Spleen (tissue), 11 donors: ENCODE data around the gene LSAMP. TPM values are rescaled to one million over a fixed set of nuclear protein-coding genes. Genes with fewer than 3 reads are reported as not detected.

Source experiments
- DNase-seq: peaks from one replicate; pipeline ENCODE4 v3.0.0-alpha.2; 2020
- H3K27ac ChIP-seq, 8 donors: fragments of 200-600 bp; sonication (generic) in 7 of 8; 1 replicate in 4 of 8; 2 replicates in 4 of 8; pipeline versions ENCODE4 v1.5.0 to v1.8.0; 2016 to 2021; ENCODE audit warnings: inconsistent platforms in 4 of 8, mild to moderate bottlenecking in 4 of 8, moderate library complexity in 1 of 8
- H3K27me3 ChIP-seq, 7 donors: fragments of 200-600 bp; sonication (generic) in 6 of 7; replicated peaks in 1 of 7; 1 replicate in 4 of 7; 2 replicates in 3 of 7; pipeline versions ENCODE4 v1.5.0 to v1.8.0; 2016 to 2021; ENCODE audit warnings: inconsistent platforms in 3 of 7, mild to moderate bottlenecking in 1 of 7
- H3K36me3 ChIP-seq, 6 donors: fragments of 200-600 bp; sonication (generic) in 5 of 6; 1 replicate in 4 of 6; 2 replicates in 2 of 6; pipeline versions ENCODE4 v1.5.0 to v1.8.0; 2016 to 2021; ENCODE audit warnings: inconsistent platforms in 2 of 6
- H3K4me1 ChIP-seq, 6 donors: fragments of 200-600 bp; sonication (generic) in 5 of 6; 1 replicate in 3 of 6; 2 replicates in 3 of 6; pipeline versions ENCODE4 v1.5.0 to v1.8.0; 2016 to 2021; ENCODE audit warnings: inconsistent platforms in 3 of 6
- H3K4me3 ChIP-seq, 8 donors: fragments of 200-600 bp; sonication (generic) in 7 of 8; 1 replicate in 4 of 8; 2 replicates in 4 of 8; pipeline versions ENCODE4 v1.5.0 to v1.8.0; 2016 to 2021; ENCODE audit warnings: inconsistent platforms in 4 of 8, mild to moderate bottlenecking in 4 of 8, moderate library complexity in 2 of 8
- H3K9me3 ChIP-seq, 8 donors: fragments of 200-600 bp; sonication (generic) in 7 of 8; 1 replicate in 4 of 8; 2 replicates in 4 of 8; pipeline versions ENCODE4 v1.5.0 to v1.8.0; 2016 to 2021; ENCODE audit warnings: inconsistent platforms in 4 of 8
- POLR2A ChIP-seq, 3 donors: fragments of 450-650 bp; IDR thresholded peaks; one replicate each; pipeline ENCODE4 v1.5.1; 2017; ENCODE audit warnings: antibody characterized with exemption in 3 of 3, mild to moderate bottlenecking in 1 of 3
- POLR2AphosphoS5 ChIP-seq, 3 donors: sonication (generic); formaldehyde crosslinking; IDR thresholded peaks; one replicate each; pipeline ENCODE4 v1.5.1; 2017; ENCODE audit warnings: antibody characterized with exemption in 3 of 3
- WGBS, 5 donors: extraction: QIAGEN DNeasy Blood & Tissue Kit in 3 of 5; methylation state at CpG; one replicate each; pipeline versions ENCODE4 v1.1.5 to v1.1.7; 2013 to 2018; 5-methylcytosine and 5-hydroxymethylcytosine counted together
- intact Hi-C: fragments of 100-400 bp; cut with DNase I; formaldehyde crosslinking; loops from one replicate; pipeline ENCODE4 v1.15.0; 2023; ENCODE audit warnings: low total_unique reads
- polyA plus RNA-seq, 3 donors: library from polyadenylated mRNA; stranded (reverse); fragments of 200-250 nt; gene quantifications; one replicate each; pipeline ENCODE4 v1.2.1, GENCODE V29; 2013
- total RNA-seq, 7 donors: library from RNA; depleted of rRNA in 3 of 7; stranded (reverse); fragments of >200 nt in 3 of 7; fragmentation: NEBNext Ultra II Directional in 4 of 7; extraction: Animal tissue kit (Norgen Biotek cat#: 25700) in 4 of 7; gene quantifications; one replicate each; pipeline versions ENCODE4 v1.1.0 to v1.2.1, GENCODE V29; 2016 to 2021
- TF ChIP-seq, protein P1 (sequence below), 11 experiments: fragments of 200-600 bp in 7 of 11; fragments of 450-650 bp in 4 of 11; sonication (generic) in 4 of 11; IDR thresholded peaks in 8 of 11; conservative IDR thresholded peaks in 3 of 11; 1 replicate in 7 of 11; 2 replicates in 4 of 11; pipeline versions ENCODE4 v1.4.0 to v1.8.0; 2016 to 2021; ENCODE audit warnings: antibody characterized with exemption in 11 of 11, inconsistent platforms in 4 of 11, mild to moderate bottlenecking in 1 of 11
- donor health status: healthy with polysubstance abuse.
- donor health status: DM: no; HTN: no; CAD: no; lungs with moderate emphysema.
- donor health status: DM: no; HTN: no; CAD: no.
- donor health status: Bipolar disorder and iron deficiency.
- donor health status: healthy.
- donor health status: DM: no; HTN: no; CAD: no.
- donor health status: DM: yes; HTN: yes; CAD: no.

The LSAMP gene
- total and polyA plus RNA-seq, 10 donors: 0.45 to 6.8 (median 1.3) TPM

DNA sequence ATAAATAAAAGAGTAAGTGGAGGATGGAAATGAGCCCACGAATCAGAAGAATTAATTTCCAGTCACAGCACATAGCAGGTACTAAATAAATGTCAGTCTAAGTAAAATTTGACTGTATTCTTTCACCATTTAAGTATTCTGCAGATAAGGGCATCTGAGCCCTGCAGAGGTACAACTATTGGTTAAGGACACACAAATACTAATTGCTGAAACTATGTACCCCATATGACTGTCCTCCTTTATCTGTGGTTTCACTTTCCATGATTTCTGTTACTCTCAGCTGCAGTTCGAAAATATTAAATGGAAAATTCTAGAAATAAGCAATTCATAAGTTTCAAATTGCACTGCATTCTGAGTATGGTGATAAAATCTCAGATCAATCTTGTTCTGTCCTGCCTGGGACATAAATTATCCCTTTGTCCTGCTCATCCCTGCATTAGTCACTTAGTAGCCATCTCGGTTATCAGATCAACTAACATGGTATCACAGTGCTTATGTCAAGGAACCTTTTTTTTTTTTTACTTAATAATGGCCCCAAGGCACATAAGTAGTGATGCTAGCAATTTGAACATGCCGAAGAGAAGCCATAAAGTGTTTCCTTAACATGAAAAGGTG, 95.1 kb downstream of the LSAMP start:
- H3K27me3 ChIP-seq: no peaks in the 10 kb centered on the region
- H3K36me3 ChIP-seq: no peaks in the 10 kb centered on the region
- intact Hi-C loops: no loop called here
- WGBS, 5 donors: 62 to 77% (median 68%) methylated on average over 4 of the region's 4 CpGs
- H3K4me3 ChIP-seq: no peak overlapping the region
- DNase-seq: no peak
- TF ChIP-seq POLR2A (IDR thresholded peaks at IDR 0.05): no peak
- TF ChIP-seq, protein P1, sequence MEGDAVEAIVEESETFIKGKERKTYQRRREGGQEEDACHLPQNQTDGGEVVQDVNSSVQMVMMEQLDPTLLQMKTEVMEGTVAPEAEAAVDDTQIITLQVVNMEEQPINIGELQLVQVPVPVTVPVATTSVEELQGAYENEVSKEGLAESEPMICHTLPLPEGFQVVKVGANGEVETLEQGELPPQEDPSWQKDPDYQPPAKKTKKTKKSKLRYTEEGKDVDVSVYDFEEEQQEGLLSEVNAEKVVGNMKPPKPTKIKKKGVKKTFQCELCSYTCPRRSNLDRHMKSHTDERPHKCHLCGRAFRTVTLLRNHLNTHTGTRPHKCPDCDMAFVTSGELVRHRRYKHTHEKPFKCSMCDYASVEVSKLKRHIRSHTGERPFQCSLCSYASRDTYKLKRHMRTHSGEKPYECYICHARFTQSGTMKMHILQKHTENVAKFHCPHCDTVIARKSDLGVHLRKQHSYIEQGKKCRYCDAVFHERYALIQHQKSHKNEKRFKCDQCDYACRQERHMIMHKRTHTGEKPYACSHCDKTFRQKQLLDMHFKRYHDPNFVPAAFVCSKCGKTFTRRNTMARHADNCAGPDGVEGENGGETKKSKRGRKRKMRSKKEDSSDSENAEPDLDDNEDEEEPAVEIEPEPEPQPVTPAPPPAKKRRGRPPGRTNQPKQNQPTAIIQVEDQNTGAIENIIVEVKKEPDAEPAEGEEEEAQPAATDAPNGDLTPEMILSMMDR (IDR thresholded peaks at IDR 0.05 in 8 of 11, conservative IDR thresholded peaks at IDR 0.05 in 3 of 11): no peak
- no peak for TF ChIP-seq POLR2AphosphoS5 (IDR thresholded peaks at IDR 0.05)
- no peak overlapping the region for H3K27ac ChIP-seq
- no peaks in the 10 kb centered on the region for H3K9me3 ChIP-seq
- H3K4me1 ChIP-seq: no peaks in the 10 kb centered on the region

DNA sequence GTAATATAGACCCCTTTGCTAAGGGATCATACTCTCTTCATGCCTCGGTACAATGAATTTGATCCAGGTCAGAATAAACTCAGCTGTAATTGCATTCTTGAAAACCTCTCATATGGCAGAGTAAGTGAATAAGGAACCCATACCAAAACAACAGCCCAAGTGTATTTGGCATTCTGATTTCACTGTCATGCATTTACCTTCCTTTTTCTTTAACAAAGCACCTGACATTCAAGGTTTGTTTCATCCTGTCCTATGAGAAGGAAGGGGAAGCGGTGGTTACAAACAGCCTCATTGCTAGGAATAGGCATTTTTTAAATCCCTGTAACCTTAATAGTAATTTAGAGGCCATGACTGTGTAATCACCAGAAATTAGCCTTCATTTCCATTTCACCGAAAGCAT, 97.1 kb downstream of the LSAMP start:
- TF ChIP-seq POLR2A (IDR thresholded peaks at IDR 0.05) (no peak), POLR2AphosphoS5 (IDR thresholded peaks at IDR 0.05) (no peak)
- TF ChIP-seq, protein P1 (IDR thresholded peaks at IDR 0.05 in 8 of 11, conservative IDR thresholded peaks at IDR 0.05 in 3 of 11): no peak
- Histone ChIP-seq H3K9me3 (no peaks in the 10 kb centered on the region), H3K27me3 (no peaks in the 10 kb centered on the region), H3K36me3 (no peaks in the 10 kb centered on the region), H3K27ac (no peak overlapping the region), H3K4me1 (no peaks in the 10 kb centered on the region), H3K4me3 (no peak overlapping the region)
- WGBS, 5 donors: 82 to 92% (median 85%) methylated on average over 3 of the region's 3 CpGs
- intact Hi-C loops: no loop called here
- DNase-seq: no peak

GRCh38 chr3:116342499-116342898, 102.8 kb downstream of the LSAMP start:
- 50 to 64% (median 61%) methylated on average over 2 of the region's 2 CpGs for WGBS, 5 donors
- DNase-seq: no peak
- Histone ChIP-seq H3K4me1 (no peaks in the 10 kb centered on the region), H3K9me3 (no peaks in the 10 kb centered on the region), H3K27ac (no peak overlapping the region), H3K36me3 (no peaks in the 10 kb centered on the region), H3K4me3 (no peak overlapping the region), H3K27me3 (no peaks in the 10 kb centered on the region)
- no peak for TF ChIP-seq POLR2A (IDR thresholded peaks at IDR 0.05)
- TF ChIP-seq, protein P1 (IDR thresholded peaks at IDR 0.05 in 8 of 11, conservative IDR thresholded peaks at IDR 0.05 in 3 of 11): no peak
- TF ChIP-seq POLR2AphosphoS5 (IDR thresholded peaks at IDR 0.05): no peak
- intact Hi-C loops: no loop called here

DNA sequence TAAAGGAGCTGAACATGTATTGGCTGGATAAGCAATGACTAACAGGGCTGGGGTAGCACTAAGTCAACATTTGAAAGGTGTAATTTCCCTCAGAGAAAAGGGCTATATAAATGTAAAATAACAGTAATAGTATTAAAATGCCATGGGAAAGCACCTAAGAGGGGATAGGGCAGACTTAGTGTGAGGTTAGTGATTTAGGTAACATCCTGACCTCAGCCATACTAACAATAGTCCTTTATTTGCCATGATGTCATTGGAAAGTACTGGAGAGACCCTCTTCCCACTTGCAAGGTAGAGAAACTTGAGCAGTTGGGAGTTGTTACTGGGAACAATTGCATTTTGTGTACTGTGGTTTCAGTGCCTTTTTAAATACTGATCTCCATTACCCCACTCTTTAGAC, 103.4 kb downstream of the LSAMP start:
- H3K9me3 ChIP-seq: no peaks in the 10 kb centered on the region
- no peak overlapping the region for H3K4me3 ChIP-seq
- intact Hi-C loops: no loop called here
- H3K27ac ChIP-seq: no peak overlapping the region
- DNase-seq: no peak
- H3K36me3 ChIP-seq: no peaks in the 10 kb centered on the region
- TF ChIP-seq POLR2A (IDR thresholded peaks at IDR 0.05): no peak
- TF ChIP-seq, protein P1 (IDR thresholded peaks at IDR 0.05 in 8 of 11, conservative IDR thresholded peaks at IDR 0.05 in 3 of 11): no peak
- TF ChIP-seq POLR2AphosphoS5 (IDR thresholded peaks at IDR 0.05): no peak
- no peaks in the 10 kb centered on the region for H3K4me1 ChIP-seq
- no peaks in the 10 kb centered on the region for H3K27me3 ChIP-seq
